NT2/D1 (cell line): ENCODE data around the gene PAIP1.

Experiments used
- SUZ12 ChIP-seq: IDR thresholded peaks from 2 replicates; pipeline ENCODE4 v1.6.1; 2011; ENCODE audit not compliant: insufficient read length, insufficient read depth; ENCODE audit errors: extremely low read depth
- YY1 ChIP-seq: IDR thresholded peaks from 2 replicates; pipeline ENCODE4 v1.6.1; 2011; ENCODE audit not compliant: insufficient read length, insufficient read depth

DNA sequence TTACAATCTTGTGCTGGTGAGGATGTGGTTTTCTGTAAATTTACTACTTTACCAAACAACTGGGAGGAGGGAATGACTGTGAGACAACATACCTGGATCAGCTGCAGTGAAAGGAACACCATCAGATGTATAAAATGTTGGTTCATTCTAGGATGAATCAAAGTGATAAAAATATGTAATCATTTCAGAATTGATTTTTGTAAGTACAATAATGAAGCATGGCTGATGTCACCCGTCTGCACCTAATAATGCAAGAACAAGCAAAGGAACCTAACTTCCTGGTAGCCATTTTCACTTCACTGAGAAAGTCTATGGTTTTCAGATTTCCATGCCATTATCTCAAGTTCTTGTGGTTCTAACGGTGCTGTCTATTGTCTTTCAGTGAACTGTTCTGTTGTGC is 23.2 kb downstream of the PAIP1 start:
- TF ChIP-seq YY1, result no peak
- TF ChIP-seq SUZ12, result no peak
